Gastroesophageal sphincter (tissue), 4 donors: ENCODE data around the gene SLC43A2. TPM values are rescaled to one million over a fixed set of nuclear protein-coding genes. Genes with fewer than 3 reads are reported as not detected.

Experiments
- ATAC-seq: fragments of 150-250 bp; one replicate; pipeline ENCODE4 v1.9.1; 2016; ENCODE audit warnings: mild to moderate bottlenecking, moderate library complexity
- H3K27ac ChIP-seq, 4 donors: fragments of 200-600 bp; sonication (generic) in 3 of 4; 1 replicate in 3 of 4; 2 replicates in 1 of 4; pipeline ENCODE4 v1.5.1; 2016 to 2019
- H3K27me3 ChIP-seq: fragments of 200-600 bp; sonication (generic); one replicate; pipeline ENCODE4 v1.5.1; 2019
- H3K36me3 ChIP-seq, 2 donors: fragments of 200-600 bp; sonication (generic); one replicate each; pipeline ENCODE4 v1.5.1; 2019; ENCODE audit warnings: control low read depth in 1 of 2
- H3K4me1 ChIP-seq, 3 donors: fragments of 200-600 bp; sonication (generic); 1 replicate in 2 of 3; 2 replicates in 1 of 3; pipeline ENCODE4 v1.5.1; 2016 to 2019; ENCODE audit warnings: control low read depth in 2 of 3
- H3K4me3 ChIP-seq, 2 donors: fragments of 200-600 bp; sonication (generic); one replicate each; pipeline ENCODE4 v1.5.1; 2019; ENCODE audit warnings: mild to moderate bottlenecking in 1 of 2, moderate library complexity in 1 of 2
- H3K9me3 ChIP-seq, 3 donors: fragments of 200-600 bp; sonication (generic); one replicate each; pipeline ENCODE4 v1.5.1; 2017 to 2019; ENCODE audit warnings: control low read depth in 2 of 3
- CTCF ChIP-seq, 4 experiments: fragments of 200-600 bp in 2 of 4; fragments of 450-650 bp in 2 of 4; sonication (generic) in 1 of 4; IDR thresholded peaks; one replicate each; pipeline ENCODE4 v1.5.1; 2017 to 2019; ENCODE audit warnings: antibody characterized with exemption in 4 of 4, mild to moderate bottlenecking in 2 of 4, moderate library complexity in 2 of 4
- EP300 ChIP-seq: sonication (generic); formaldehyde crosslinking; IDR thresholded peaks from one replicate; pipeline ENCODE4 v1.6.1; 2017; ENCODE audit warnings: antibody characterized with exemption, mild to moderate bottlenecking
- POLR2A ChIP-seq, 2 donors: fragments of 450-650 bp; IDR thresholded peaks; one replicate each; pipeline ENCODE4 v1.6.1; 2017; ENCODE audit warnings: antibody characterized with exemption in 2 of 2, mild to moderate bottlenecking in 2 of 2, moderate library complexity in 1 of 2
- POLR2AphosphoS5 ChIP-seq: sonication (generic); formaldehyde crosslinking; IDR thresholded peaks from one replicate; pipeline ENCODE4 v1.6.1; 2017; ENCODE audit warnings: antibody characterized with exemption
- WGBS, 2 donors: methylation state at CpG; one replicate each; pipeline ENCODE4 v1.1.5; 2018; ENCODE audit warnings: low coverage in 1 of 2; 5-methylcytosine and 5-hydroxymethylcytosine counted together
- total RNA-seq, 4 donors: library from RNA; depleted of rRNA; stranded (reverse); fragments of >200 nt; gene quantifications; one replicate each; pipeline ENCODE4 v1.1.0, GENCODE V29; 2016

The SLC43A2 gene
- total RNA-seq, 4 donors from 2014 or later: 6.4 to 16.8 (median 10.4) TPM

- no peak overlapping the region for H3K27ac ChIP-seq
- no peaks in the 10 kb centered on the region for H3K9me3 ChIP-seq
- 87 to 95% methylated on average over 8 to 14 of the region's 14 CpGs for WGBS, 2 donors
- H3K36me3 ChIP-seq: peaks cover 0 to 4% of the 10 kb centered on the region in 2 donors
- no peak for ATAC-seq
- H3K4me1 ChIP-seq: no peaks in the 10 kb centered on the region
- H3K4me3 ChIP-seq: no peak overlapping the region
- no peak for TF ChIP-seq CTCF (IDR thresholded peaks at IDR 0.05)
- no peak for TF ChIP-seq POLR2A (IDR thresholded peaks at IDR 0.05)
- no peak for TF ChIP-seq EP300
- TF ChIP-seq POLR2AphosphoS5: no peak
- no peaks in the 10 kb centered on the region for H3K27me3 ChIP-seq
Measured at GRCh38 chr17:1597861-1598342, 30.7 kb downstream of the SLC43A2 start.

DNA sequence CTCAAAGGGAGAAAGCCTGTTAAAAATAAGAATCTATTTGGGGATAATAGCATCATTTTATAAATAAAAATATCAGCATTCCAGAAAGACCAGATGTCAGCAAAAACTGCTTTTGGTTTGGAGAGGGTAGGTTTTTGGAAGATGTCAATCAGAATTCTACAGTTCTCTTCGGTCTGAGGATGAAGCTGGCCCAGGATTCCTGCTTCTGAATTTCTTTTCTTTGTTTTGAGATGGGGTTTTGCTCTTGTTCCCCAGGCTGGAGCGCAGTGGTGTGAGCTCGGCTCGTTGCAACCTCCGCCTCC, 35.1 kb downstream of the SLC43A2 start:
- Histone ChIP-seq H3K4me1 (peaks cover 0 to 19% (median 11%) of the 10 kb centered on the region in 3 donors), H3K36me3 (peaks cover 0 to 25% of the 10 kb centered on the region in 2 donors), H3K4me3 (no peak overlapping the region), H3K27me3 (no peaks in the 10 kb centered on the region), H3K9me3 (no peaks in the 10 kb centered on the region), H3K27ac (no peak overlapping the region)
- TF ChIP-seq EP300: no peak
- TF ChIP-seq POLR2AphosphoS5: no peak
- TF ChIP-seq POLR2A (IDR thresholded peaks at IDR 0.05): no peak
- TF ChIP-seq CTCF (IDR thresholded peaks at IDR 0.05): no peak
- ATAC-seq: no peak
- WGBS, 2 donors: 89% methylated on average over 5 of the region's 5 CpGs; no CpG with 5 or more reads in 1 of the 2 donors

GRCh38 chr17:1592751-1593629, 35.6 kb downstream of the SLC43A2 start:
- Histone ChIP-seq H3K27ac (no peak overlapping the region), H3K27me3 (no peaks in the 10 kb centered on the region), H3K36me3 (peaks cover 0 to 25% of the 10 kb centered on the region in 2 donors), H3K9me3 (no peaks in the 10 kb centered on the region), H3K4me1 (peaks cover 0 to 19% (median 11%) of the 10 kb centered on the region in 3 donors), H3K4me3 (no peak overlapping the region)
- TF ChIP-seq EP300: no peak
- TF ChIP-seq CTCF (IDR thresholded peaks at IDR 0.05): no peak
- TF ChIP-seq POLR2A (IDR thresholded peaks at IDR 0.05): no peak
- TF ChIP-seq POLR2AphosphoS5: no peak
- WGBS, 2 donors: 68 to 91% methylated on average over 9 to 15 of the region's 25 CpGs
- ATAC-seq: no peak

DNA sequence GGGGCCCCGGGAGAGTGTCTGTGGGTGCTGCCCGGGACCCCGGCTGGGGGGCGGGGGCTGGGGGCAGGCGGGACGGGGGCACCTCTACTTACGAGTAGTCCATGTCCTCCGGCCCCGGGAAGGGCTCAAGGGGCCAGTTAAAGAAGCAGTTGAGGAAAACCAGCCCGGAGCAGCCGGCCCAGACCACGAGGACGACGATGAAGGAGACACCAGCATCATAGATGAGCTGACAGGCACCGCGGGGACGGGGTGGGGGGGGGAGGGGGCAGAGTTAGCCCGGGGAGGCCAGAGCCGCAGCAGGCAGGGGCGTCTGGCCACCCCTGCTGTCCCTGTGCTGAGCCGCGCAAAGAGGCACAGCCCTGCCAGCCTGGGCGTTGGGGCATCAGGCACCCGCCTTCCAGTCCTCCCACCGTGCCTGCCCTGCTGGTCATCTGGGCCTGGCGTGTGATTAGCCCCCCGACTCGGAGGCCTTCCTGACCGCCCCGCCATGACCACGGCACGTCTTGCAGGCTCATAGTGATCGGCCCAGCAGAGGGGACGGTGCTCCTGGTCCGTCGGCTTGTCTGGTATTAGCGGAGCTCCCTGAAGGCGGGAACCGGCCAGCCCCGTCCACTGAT, 37.1 kb downstream of the SLC43A2 start:
- Histone ChIP-seq H3K36me3 (peaks cover 0 to 32% of the 10 kb centered on the region in 2 donors), H3K9me3 (no peaks in the 10 kb centered on the region), H3K4me1 (peaks cover 0 to 19% (median 11%) of the 10 kb centered on the region in 3 donors), H3K4me3 (no peak overlapping the region), H3K27ac (no peak overlapping the region), H3K27me3 (no peaks in the 10 kb centered on the region)
- no peak for ATAC-seq
- 100% methylated on average over 1 of the region's 40 CpGs; no CpG with 5 or more reads in 1 of the 2 donors for WGBS, 2 donors
- TF ChIP-seq CTCF (IDR thresholded peaks at IDR 0.05) (no peak), POLR2AphosphoS5 (no peak), POLR2A (IDR thresholded peaks at IDR 0.05) (no peak), EP300 (no peak)
